NCI-H187 treated with DMSO at 0.1 percent for 48 hours (cell line): ENCODE results near the gene SPATA24.
"Not testable (repeated sequence)": the region's sequence is repeated elsewhere in the genome, so short reads cannot be mapped to it uniquely, and the experiment has no call there.

Source experiments
- DNase-seq: peaks from one replicate; lab custom pipeline; 2025; lab: John Stamatoyannopoulos, UW

The SPATA24 gene

DNA sequence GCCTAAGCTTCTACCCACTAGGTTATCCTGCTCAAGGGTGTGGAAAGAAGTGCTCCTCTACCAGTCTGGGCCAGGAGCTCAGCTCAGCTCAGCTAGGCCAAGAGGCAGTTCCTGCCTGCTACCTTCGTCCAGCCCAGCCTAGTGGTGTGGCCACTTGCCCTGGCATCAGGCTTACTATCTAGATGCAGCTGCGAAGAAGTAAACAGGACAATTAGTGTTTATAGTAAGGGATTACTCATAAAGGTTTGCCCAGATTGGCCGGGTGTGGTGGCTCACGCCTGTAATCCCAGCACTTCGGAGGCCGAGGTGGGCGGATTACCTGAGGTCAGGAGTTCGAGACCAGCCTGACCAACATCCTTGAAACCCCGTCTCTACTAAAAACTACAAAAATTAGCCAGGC, 12.8 kb upstream of the SPATA24 start:
- DNase-seq = no peak

DNA sequence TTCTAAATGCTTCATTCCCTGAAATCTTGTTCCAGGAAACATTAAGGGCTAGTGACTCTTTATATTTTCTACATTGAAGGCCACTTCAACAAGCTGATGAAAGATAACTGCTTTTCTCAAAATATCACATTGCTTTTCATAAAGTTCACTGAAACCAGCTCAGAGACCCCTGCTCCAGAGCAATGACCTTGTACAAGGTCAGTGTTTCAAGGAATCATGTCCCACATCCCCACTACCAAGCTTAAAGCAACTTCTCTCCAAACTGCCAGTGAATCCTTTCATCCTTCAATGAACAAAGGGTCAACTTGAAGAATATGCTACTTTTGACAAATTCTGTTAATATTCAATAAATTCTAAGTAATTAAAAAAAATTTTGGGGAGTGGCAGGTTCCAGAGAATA, 12.0 kb upstream of the SPATA24 start:
- DNase-seq = no peak

DNA sequence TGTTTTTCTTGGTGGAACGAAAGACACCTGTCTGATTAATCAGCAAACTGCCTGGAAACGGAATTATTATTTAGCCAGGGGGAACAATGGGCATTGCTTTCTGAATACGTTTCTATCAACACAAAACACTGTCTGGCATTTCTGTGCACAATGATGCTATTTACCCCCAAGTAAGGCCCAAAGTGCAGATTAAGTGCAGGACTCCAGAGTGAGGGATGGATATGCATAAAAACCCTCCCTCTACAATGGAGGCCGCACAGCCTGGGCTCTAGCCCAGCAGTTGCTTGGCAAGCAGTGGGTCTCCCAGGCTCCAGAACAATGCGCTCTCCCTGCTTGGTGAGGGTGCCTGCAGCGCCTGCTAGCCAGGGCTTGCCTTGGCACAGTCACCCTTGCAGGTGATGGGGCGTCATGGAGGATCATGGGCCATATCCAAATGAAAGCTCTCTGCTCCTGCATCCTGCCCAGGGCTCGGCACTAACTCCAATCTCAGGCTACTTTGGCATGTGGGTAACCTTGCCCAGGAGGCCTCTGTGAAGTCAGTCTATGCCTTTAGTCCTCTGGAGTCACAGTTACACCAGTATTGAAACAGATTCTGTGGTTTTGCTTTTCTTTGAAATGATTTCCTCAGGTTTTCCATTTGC, 11.5 kb upstream of the SPATA24 start:
- DNase-seq = no peak

DNA sequence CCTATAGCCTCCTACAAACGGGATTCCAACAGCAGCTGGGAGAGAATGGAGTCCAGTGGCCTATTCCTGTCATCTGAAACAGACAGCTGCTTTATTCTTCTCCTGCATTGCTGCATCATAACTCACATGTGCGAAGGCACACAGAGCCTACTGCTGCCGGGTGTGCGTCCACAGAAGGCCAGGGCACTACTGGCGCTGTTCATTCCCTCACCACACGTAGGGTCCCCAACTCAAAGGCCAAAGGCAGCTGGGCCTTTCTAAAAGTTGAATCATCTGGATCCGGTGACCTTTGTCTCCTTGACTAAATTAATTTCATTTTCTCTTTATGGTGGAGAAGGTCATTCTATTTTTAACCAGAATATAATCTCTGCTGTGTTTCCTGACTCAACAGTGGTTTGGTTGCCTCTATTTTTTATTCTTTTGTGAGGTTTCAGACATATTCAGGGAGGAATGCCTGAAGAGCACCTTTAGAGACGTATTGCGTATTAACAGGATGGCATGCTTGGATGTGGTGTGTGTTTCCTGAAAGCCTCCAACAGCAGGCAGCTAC, 10.8 kb upstream of the SPATA24 start:
- DNase-seq = no peak

DNA sequence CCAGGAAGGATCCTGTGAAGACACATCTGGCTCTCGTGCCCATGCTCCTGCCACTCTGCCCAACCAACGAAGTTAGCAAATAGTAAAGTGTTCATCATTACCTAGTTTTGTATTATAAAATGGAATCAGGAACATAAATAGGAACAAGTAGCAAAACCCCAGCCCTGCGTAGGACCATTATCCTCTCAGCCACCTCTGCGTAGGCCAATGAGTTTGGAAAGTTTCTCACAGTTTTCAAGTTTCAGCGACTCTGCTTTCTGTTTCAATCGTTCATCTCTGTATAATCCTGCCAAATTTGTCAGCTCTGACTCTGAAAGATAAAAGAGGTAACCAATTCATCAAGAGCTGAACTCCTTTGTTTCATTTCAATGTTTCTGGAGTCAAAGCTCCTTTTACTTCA, 10.1 kb upstream of the SPATA24 start:
- DNase-seq = no peak

DNA sequence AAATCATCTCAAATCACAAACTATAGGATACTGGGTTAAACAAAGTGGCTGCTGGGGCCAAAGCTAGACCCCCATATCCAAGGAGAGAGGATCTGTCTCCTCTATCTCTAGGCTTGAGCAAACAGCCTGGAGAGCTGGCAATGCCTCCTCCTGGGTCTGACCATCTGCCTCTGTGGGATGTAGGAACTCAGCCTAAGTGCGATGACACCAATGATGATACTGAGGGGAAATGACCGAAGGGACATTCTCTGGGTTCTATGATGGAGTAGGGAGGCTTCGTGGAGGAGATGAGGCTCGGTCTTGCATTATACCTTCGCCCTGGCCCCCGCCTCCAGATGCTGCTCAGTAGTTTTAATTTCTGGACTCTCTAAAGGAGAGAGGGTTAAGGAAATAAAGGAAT, 9.3 kb upstream of the SPATA24 start:
- DNase-seq = no peak

DNA sequence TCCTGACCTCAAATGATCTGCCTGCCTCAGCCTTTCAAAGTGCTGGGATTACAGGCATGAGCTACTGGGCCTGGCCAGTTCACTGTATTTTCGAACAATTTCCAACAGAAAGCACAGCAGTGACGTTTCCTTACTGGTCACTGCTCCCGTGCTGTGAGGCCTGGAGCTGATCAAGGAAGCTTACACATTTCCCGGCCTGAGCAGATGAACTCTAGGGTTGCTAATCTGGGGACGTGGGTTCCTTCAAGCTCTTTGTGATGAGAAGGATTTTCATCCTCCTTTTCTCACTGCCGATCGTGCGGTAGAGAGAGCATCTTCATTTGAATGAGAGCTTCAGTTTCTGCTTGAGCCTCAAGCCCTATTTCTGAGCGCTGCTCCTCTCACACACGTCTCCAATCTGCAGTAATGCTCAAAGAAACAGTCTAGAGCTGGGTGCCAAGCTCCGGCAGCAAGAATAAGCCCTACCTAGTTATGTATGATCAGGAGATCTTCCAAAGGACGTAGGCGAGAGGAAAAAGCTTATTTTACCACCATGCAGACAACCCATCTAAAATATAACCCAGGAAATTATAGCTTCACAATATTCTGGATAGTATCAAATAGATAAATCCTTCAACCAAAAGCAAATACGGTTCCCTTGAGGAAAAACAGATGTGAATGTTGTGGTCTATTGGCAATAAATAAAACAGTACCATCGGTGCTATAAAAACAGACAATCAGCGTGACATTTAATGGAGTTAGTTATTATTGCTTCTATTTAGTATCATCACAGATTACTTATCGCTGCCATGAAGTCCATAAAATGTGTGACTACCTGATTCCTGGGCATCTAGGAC, 7.3 kb upstream of the SPATA24 start:
- DNase-seq = no peak

DNA sequence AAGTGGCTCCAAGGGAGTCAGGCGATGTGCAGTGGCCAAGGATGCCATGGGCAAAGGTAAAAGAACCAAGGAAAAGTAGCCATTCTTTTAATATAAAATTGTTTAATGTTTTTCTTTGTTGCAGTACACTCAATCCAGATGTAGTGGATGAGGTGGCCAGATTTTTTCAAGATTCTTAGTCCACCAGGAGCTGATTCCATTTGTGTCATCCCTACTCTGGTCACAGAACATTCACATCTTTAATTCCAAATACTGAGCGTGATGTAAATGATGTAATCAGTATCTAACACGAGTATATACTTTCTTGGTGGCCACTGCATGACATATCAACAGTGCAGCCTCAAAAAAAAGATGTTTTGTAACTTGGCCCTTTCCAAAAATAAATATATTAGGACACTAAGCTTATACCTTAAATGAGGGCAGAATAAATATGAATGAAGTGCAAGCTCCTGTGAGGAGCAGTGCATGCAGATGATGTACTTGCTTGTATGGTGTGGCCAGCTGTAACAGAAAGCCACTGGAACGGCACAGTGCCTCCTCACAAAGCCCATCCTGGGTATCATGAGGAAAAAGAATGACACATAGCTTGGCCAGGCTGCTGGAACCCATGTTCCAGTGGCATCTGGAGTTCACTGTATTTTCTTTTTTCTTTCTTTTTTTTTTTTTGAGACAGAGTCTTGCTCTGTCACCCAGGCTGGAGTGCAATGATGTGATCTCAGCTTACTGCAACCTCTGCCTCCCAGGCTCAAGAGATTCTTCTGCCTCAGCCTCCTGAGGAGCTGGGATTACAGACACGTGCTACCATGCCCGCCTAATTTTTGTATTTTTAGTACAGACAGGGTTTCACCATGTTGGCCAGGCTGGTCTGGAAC, 6.5 kb upstream of the SPATA24 start:
- no peak for DNase-seq

DNA sequence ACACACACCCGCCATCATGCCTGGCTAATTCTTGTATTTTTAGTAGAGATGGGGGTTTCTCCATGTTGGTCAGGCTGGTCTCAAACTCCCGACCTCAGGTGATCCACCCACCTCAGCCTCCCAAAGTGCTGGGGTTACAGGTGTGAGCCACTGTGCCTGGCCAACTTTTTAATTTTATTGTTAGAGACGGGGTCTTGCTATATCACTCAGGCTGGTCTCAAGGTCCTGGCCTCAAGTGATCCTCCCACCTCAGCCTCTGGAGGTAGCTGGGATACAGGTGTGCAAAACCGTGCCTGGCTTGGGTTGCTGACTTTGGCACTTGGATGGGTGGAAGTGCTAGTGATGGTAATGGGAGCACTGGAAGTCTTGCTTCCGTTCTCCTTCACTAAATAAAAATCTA, 5.2 kb upstream of the SPATA24 start:
- DNase-seq = not testable (repeated sequence)

DNA sequence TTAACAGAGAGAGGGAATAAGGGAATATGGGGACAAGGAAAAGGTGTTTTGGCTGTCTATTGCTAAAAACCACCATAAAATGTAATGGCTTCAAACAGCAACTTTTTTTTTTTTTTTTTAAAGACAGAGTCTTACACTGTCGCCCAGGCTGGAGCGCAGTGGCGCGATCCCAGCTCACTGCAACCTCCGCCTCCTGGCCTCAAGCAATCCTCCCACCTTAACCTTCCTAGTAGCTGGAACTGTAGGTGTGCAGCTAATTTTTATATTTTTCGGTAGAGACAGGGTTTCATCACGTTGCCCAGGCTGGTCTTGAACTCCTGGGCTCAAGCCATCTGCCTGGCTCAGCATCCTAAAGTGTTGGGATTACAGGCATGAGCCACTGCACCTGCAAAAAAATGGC, 4.3 kb upstream of the SPATA24 start:
- no peak for DNase-seq

DNA sequence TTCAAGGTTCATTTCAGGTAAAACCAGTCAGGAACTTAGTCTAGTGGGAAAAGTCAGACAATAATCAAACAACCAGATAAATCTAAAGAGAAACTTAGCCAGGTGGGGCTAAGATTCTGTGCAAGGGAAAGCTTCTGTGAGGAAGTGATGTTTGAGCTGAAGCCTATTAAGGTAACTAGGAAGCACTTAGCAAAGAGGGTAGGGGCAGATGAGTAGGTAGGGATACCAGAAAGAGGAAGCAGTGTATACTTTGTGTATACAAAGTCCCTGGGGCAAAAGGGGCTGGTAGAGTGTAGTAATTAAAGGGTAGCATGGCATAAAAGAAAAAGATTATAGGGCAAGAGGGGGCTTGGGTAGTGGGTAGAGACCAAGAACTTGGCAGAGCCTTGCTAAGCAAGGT, 3.6 kb upstream of the SPATA24 start:
- no peak for DNase-seq

DNA sequence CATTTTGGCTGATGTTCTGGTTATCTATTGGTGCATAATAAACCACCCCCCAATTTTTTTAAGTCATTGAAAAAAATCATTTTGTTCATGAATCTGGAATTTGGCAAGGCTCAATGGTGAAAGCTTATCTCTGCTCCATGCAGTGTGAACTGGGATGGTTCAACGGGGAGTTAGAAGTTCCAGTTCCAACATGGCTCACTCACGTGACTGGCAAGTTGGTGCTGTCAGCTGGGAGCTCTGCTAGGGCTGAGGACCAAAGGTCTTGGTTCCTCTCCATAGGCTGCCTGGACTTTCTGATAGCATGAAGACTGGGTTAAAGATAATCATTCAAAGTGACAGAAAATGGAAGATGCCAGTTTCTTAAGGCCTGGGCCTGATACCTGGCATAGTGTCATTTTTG, 3.1 kb upstream of the SPATA24 start:
- DNase-seq = no peak

DNA sequence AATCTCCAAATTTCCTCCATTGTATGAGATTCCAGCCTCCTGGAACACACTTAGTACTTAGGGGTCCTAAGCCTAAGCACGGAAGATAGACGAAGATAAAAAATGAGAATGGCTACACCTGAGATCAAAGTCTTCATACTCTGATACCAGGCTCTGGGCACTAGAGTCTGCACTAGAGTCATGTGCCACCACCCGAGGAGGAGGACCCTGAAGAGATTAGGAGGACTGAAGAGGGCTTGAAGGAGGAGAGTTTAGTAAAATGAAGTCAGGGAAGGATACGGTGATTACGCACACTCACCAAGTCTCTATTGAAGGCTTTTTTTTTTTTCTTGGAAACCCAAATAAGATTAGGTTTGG, 573 bp upstream of the SPATA24 start:
- no peak for DNase-seq

DNA sequence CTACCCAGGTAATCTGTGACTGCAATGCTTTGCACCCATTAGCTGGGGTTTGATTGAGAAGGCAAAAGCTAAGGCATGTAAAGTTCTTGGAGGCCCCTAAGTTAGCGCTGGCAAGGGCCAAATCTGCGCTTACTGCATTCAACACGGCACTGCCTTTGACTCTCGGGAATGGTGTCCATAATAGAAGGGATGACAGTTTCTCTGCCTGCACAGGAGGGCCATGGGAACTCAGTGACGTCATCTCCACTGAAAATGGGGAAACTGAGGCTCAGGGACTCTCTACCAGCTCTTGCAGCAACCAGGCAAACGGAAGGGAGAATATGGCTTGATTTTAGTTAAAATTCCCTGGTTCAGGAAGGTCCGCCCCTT, 487 bp downstream of the SPATA24 start:
- DNase-seq = no peak

DNA sequence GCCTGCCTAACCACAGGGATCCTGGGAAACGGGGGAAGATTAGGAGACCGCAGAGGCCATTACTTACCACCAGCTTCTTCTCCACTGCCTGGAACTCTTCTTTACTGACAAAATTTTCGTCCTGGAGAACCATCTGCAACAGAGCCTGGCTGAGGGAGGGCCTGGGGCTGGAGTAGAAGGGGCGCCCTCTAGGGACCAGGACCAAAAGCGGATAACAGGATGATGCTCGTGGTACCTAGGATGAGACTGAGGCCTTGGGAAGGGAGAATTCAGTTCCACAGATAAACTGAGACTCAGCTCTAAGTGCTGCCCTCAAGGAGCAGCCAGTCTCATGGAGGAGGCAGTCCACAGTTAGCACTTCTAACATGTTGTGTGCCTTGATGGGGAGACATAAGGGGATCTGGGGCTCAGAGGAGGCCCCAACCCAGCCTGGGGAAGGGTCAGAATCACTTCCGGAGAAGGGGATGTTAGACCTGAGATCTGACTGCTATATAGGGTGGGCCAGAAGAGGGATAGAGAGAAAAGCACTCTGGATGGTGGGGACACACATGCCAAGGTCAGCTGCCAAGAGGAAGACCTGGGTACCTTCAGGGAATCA, 1.2 kb downstream of the SPATA24 start:
- no peak for DNase-seq

DNA sequence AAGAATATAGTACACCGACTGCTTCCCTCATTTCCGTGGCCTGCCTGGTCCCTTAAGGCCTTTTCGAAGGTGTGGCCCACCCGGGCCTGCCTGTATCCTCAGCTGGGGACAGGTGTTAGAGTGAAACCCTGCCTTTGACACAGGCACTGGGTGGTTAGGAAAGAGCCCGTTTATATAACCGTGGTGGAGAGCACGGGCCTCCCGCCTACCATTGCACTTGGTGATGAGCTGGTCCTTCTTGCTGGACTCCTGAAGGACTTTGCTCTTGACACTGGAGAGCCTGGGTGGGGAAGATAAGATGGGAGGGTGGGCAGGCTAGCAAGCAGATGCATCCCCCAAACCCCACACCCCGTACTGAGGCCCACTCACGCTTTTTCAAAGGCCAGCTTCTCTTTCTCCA, 2.3 kb downstream of the SPATA24 start:
- no peak for DNase-seq

DNA sequence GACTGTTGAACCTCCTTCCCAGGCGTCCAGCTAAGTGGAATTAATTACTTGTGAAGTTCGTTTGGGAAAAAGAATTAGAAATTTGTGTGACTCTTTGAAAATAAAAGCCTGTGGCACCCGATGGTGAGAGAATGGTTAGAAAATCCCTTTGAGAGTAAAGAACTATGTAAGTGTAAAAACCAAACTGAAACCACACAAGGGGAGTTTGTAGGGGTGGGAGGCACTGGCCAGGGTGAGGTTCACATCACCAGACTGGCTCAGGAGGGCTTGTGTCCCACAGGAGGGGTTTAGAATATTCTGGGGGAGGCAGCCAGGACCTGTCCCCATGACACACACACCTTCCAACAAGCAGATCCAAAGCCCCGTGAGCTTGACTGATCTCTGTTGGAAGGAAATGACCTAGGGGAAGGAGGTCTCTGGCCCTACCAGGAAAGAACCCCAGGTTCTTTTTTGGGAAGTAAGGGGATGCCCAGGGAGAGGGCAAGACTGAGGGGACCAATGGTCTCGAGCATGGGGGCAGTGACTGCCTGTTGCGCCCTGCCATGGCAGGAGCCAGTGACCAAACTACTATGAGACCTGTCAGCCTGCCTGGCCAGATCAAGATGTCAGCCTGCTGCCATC, 4.3 kb downstream of the SPATA24 start:
- no peak for DNase-seq

DNA sequence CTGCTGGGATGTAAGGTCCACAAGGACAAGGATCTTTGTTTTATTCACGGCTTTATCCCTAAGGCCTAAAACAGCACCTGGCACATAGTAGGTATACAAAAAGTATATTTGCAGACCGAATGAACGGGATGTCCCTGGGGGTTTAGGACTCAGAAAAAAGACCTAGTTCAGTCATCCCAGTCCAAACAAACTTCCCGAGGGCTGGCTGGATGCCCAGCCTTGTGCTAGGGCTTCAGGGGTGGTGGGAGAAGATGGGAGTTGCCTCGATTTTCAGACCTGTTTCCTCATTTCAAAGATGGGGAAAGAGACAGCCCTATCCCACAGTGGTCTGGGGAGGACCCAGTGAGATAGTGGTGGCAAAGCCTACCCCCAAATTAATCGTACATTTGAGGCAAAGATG, 6.0 kb downstream of the SPATA24 start:
- DNase-seq = no peak

DNA sequence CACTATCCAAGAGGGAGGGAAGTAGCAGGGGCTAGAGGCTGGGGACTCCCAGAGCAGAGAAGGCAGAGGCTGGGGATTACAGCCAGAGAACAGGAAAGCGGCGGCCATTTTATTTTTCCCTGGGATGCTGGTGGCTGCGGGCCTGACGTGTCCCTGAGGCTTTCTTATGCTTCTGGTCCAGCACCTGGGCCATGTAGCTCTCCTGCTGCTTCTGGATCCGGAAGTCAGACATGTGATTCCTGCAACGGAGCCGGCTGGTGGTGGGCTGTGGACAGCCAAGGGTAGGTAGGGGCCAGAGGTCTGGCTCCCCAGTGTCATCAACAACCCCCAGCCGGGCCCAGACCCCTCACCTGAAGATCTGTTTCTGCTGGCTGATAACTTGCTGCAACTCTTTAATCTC, 7.2 kb downstream of the SPATA24 start:
- no peak for DNase-seq

DNA sequence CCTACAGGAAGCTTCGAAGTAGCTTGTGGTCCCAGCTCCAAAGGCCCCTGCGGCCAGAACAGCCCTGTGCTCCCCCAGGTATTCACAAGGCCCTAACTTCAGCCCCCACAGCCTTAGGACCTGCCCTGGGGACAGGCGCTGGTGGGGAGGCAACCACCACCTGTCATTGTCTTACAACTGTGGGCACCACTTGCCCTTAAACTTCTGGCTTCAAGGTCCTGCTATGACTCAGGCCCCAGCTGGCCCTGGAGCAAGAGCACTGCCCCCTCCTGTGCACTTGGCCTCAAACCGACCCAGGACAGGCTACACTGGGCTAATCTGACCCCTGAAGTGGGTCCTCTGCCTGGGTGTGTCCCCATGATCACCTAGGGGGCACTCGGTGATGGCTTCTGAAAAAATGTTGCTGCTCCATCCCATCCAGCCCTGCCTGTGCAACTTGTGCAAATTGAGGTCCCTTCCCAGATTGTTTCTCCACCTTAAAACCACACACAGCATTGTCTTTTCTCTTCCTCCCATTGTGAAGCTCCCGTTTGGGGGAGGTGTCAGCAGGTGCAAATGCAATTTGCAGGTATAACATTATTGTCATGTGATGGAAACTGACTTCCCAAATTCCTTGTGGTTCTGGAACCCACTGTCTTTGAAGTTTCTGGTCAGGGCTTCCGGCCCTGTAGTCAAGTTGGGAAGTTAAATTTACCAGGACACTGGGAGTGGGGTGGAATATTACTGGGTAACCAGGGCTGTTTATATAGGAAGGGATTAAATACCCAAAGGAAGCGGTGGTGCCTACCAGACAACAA, 7.8 kb downstream of the SPATA24 start:
- DNase-seq = no peak
